Suprapubic skin (tissue), 3 donors: Measurements from ENCODE around the gene MTAP.

Experiments
- EP300 ChIP-seq: sonication (generic); formaldehyde crosslinking; IDR thresholded peaks from one replicate; pipeline ENCODE4 v1.6.1; 2017; ENCODE audit warnings: antibody characterized with exemption
- TF ChIP-seq, protein P1 (sequence below), 2 donors: fragments of 200-600 bp in 1 of 2; fragments of 450-650 bp in 1 of 2; sonication (generic) in 1 of 2; IDR thresholded peaks; one replicate each; pipeline ENCODE4 v1.5.1; 2016 to 2019; ENCODE audit warnings: antibody characterized with exemption in 2 of 2, mild to moderate bottlenecking in 1 of 2, moderate library complexity in 1 of 2

DNA sequence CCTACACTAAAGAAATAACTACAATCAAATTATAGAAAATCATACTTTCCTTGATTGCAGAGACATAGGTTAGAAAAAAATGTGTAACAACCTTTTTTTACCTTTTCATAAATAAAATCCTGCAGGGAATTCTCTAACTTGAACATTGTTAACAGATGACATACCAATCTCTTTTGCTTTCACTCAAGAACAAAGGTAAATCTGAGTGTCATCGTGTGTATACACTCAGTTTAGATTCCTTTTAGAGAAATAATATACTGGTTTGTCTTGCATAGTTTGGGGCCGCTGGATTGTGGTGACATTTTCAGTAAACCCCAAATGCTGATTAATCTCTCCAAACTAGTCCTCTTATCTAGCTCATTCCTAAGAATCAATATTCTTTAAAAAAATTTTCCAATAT is 20.8 kb upstream of the MTAP start:
- no peak for TF ChIP-seq EP300
- TF ChIP-seq, protein P1, sequence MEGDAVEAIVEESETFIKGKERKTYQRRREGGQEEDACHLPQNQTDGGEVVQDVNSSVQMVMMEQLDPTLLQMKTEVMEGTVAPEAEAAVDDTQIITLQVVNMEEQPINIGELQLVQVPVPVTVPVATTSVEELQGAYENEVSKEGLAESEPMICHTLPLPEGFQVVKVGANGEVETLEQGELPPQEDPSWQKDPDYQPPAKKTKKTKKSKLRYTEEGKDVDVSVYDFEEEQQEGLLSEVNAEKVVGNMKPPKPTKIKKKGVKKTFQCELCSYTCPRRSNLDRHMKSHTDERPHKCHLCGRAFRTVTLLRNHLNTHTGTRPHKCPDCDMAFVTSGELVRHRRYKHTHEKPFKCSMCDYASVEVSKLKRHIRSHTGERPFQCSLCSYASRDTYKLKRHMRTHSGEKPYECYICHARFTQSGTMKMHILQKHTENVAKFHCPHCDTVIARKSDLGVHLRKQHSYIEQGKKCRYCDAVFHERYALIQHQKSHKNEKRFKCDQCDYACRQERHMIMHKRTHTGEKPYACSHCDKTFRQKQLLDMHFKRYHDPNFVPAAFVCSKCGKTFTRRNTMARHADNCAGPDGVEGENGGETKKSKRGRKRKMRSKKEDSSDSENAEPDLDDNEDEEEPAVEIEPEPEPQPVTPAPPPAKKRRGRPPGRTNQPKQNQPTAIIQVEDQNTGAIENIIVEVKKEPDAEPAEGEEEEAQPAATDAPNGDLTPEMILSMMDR (IDR thresholded peaks at IDR 0.05), result no peak
